Bladder microvascular endothelial cell (primary cell): ENCODE measurements around the gene PHKG1. TPM values are rescaled to one million over a fixed set of nuclear protein-coding genes. Genes with fewer than 3 reads are reported as not detected.

Source experiments
- total RNA-seq: library from RNA; depleted of rRNA; stranded (reverse); fragments of >200 nt; gene quantifications from 2 replicates; pipeline ENCODE4 v1.2.3, GENCODE V29; 2014

Gene PHKG1
- 0.65 and 1.3 TPM in 2 replicates for total RNA-seq

GRCh38 chr7:56092789-56093531 is at the start of gene PHKG1:
PHKG1 (minus strand) TSS chr7:56092952; CDS start chr7:56088941, 4,011 bp downstream.

GRCh38 chr7:56115852-56116538 is 23.2 kb upstream of the PHKG1 start, which contains the start of gene NUPR2:
NUPR2 (minus strand) TSS chr7:56116417; CDS start chr7:56116314, 103 bp downstream.

DNA sequence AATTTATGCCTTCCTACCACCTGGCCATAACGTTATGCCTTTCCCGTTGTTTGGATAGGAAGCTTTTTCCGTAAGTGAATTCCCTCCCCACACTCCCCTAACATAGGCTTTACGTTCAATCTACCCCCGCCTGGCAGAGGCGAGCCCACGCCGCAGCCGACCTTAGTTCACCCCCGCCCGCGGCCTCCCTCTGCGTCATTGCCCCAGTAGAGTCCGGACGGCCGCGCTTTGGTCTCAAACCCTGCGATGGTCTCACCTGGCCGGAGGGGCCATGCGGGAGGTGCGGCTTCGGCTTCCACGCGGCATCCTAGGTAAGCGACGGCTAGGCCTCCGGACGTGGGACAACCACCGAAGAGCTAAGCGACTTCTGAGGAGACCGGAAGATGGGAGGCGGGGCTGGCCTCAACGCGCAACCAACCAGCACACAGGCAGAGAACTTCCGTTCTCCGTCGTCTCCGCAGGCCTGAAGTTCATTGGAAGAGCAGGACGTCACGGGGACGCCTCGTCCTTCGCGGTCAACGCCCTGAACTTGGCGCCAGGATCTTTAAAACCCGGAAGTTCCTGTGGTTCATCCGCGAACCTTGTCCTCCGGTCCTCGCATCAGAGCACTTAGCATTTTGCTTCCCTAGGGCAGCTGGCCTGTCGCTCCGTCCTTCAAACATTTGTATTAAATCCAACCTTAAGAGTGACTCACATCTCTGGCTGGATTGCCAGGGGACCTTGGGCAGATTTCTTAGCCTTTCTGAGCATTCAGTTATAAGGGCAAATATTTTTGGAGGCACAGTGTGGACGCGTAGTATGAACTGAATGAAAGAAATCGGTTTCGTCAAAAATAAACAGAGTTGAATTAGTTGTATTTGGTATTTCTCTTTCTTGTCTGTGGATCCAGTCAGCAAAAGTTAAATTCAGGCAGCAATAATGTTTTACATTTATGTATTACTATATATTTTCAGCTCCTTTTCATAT is 13.6 kb upstream of the PHKG1 start, which contains the start of gene CHCHD2:
Gene CHCHD2 (minus strand): TSS at position 369 of the 966 bp plus-strand sequence. CDS start 63 bp downstream, at position 306.

GRCh38 chr7:56063882-56064625 is 28.7 kb downstream of the PHKG1 start, which contains the start of gene SUMF2:
SUMF2 (plus strand) TSS chr7:56064286; CDS start chr7:56064312, 26 bp downstream.

DNA sequence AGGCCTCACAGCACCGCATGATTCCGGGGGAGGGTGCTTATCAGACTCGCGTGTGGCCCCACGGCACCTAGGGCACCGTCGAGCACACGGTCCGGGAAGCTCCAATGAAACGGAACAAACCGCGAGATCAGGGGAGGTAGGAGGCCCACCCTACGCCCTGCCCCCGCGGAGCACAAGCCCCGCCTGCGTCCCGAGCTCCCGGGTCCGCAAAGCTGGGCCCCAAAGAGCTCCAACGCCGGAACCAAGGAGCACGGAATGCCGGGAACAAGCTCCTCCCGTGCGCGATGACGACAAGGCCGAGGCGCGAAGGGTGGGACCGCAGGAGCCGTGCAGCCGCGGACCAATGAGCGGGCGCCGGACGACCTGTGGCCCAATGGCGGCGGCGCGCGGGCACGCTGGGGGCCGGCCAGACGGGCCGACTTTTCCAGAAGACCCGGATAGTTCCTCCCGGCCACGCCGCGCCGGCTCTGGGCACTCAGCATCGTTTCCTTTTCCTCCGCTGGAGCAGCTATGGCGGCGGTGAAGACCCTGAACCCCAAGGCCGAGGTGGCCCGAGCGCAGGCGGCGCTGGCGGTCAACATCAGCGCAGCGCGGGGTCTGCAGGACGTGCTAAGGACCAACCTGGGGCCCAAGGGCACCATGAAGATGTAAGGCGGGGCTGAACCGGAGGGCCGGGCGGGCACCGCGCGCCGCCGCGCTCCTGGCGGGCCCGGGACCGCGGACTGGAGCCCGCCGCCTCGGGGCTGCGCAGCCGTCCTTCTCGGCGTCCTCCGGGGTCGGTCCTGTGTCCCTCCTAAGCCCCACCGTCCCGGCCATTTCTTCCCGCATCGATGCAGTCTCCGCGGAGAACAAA is 41.2 kb downstream of the PHKG1 start, which contains the start of the genes CCT6A and PSPH:
Gene CCT6A (plus strand): TSS at position 427 of the 853 bp plus-strand sequence. CDS start 84 bp downstream, at position 511.
Gene PSPH (minus strand): TSS at position 106 of the 853 bp plus-strand sequence. CDS start 30,232 bp downstream, outside the sequence.

Other genes starting within 250 kb of the PHKG1 start
- gene SEPTIN14, start 230.2 kb downstream of the PHKG1 start, total RNA-seq = not detected in 2 replicates
- 1.8 and 3.3 TPM in 2 replicates for gene ZNF713, start 205.5 kb downstream of the PHKG1 start, total RNA-seq
- 16.0 and 19.1 TPM in 2 replicates for gene MRPS17, start 141.1 kb downstream of the PHKG1 start, total RNA-seq
- 23.5 and 35.2 TPM in 2 replicates for gene NIPSNAP2, start 128.4 kb downstream of the PHKG1 start, total RNA-seq
- gene PSPH, start 41.5 kb downstream of the PHKG1 start, total RNA-seq = 35.8 and 36.0 TPM in 2 replicates
- 190 and 230 TPM in 2 replicates for gene CCT6A, start 41.2 kb downstream of the PHKG1 start, total RNA-seq
- 125 and 154 TPM in 2 replicates for gene SUMF2, start 28.7 kb downstream of the PHKG1 start, total RNA-seq
- gene CHCHD2, start 13.5 kb upstream of the PHKG1 start, total RNA-seq = 221 and 286 TPM in 2 replicates
- not detected in 2 replicates for gene NUPR2, start 23.5 kb upstream of the PHKG1 start, total RNA-seq